Stomach smooth muscle (tissue), 2 donors: ENCODE measurements around the gene TRIM37.

ENCODE experiments used
- H3K27ac ChIP-seq: one replicate; pipeline ENCODE4 v1.7.0; 2013; ENCODE audit warnings: mild to moderate bottlenecking, low read length, inconsistent platforms
- H3K27me3 ChIP-seq, 2 donors: one replicate each; pipeline ENCODE4 v1.7.0; 2013; ENCODE audit warnings: low read length in 2 of 2; ENCODE audit not compliant: insufficient read depth in 2 of 2, control insufficient read depth in 1 of 2
- H3K36me3 ChIP-seq, 2 donors: one replicate each; pipeline ENCODE4 v1.7.0; 2013; ENCODE audit warnings: low read length in 2 of 2; ENCODE audit not compliant: control insufficient read depth in 2 of 2, insufficient read depth in 2 of 2
- H3K4me1 ChIP-seq: one replicate; pipeline ENCODE4 v1.7.0; 2013; ENCODE audit warnings: low read length; ENCODE audit not compliant: control insufficient read depth, insufficient read depth
- H3K4me3 ChIP-seq, 2 donors: one replicate each; pipeline ENCODE4 v1.7.0; 2013; ENCODE audit warnings: low read length in 2 of 2
- H3K9ac ChIP-seq, 2 donors: one replicate each; pipeline ENCODE4 v1.7.0; 2013; ENCODE audit warnings: low read length in 2 of 2, mild to moderate bottlenecking in 1 of 2
- H3K9me3 ChIP-seq, 2 donors: one replicate each; pipeline ENCODE4 v1.7.0; 2013; ENCODE audit warnings: low read length in 2 of 2; ENCODE audit not compliant: control insufficient read depth in 2 of 2
- donor health status: healthy.
- donor health status: Pancreatic carcinoma.

Gene TRIM37

GRCh38 chr17:59106463-59107305 is at the start of gene TRIM37:
TSS of gene TRIM37 (minus strand) at chr17:59106880. CDS start at chr17:59106461, 419 bp downstream.
- Histone ChIP-seq H3K4me3 (peak within 1 kb of the TSS; percentile 88 to 97), H3K27ac (peak within 1 kb of the TSS; percentile 88), H3K27me3 (no peaks in the 10 kb centered on the region), H3K9me3 (no peaks in the 10 kb centered on the region), H3K36me3 (peaks cover 0 to 4% of the 10 kb centered on the region in 2 donors), H3K9ac (peak within 1 kb of the TSS; percentile 73 to 89), H3K4me1 (peaks cover 5% of the 10 kb centered on the region)

GRCh38 chr17:59155439-59156177 is 48.9 kb upstream of the TRIM37 start, which contains the start of gene PRR11:
TSS of gene PRR11 (plus strand) at chr17:59155746. CDS start at chr17:59169753, 14,007 bp downstream.
- Histone ChIP-seq H3K9me3 (no peaks in the 10 kb centered on the region), H3K27ac (peak within 1 kb of the TSS; percentile 84)

GRCh38 chr17:59154721-59155438 is 48.2 kb upstream of the TRIM37 start, which contains the start of gene SKA2:
TSS of gene SKA2 (minus strand) at chr17:59155186. CDS start at chr17:59155163, 23 bp downstream.
- Histone ChIP-seq H3K9ac (peak within 1 kb of the TSS; percentile 84), H3K36me3 (no peaks in the 10 kb centered on the region), H3K4me3 (peak within 1 kb of the TSS; percentile 88 to 90), H3K27me3 (no peaks in the 10 kb centered on the region), H3K4me1 (peaks cover 6% of the 10 kb centered on the region), H3K9me3 (no peaks in the 10 kb centered on the region), H3K27ac (peak within 1 kb of the TSS; percentile 84)

More at GRCh38 chr17:59155439-59156177, 48.9 kb upstream of the TRIM37 start, which contains the start of gene PRR11:
- Histone ChIP-seq H3K4me3 (peak within 1 kb of the TSS; percentile 88 to 90), H3K36me3 (no peaks in the 10 kb centered on the region), H3K27me3 (no peaks in the 10 kb centered on the region), H3K4me1 (peaks cover 6% of the 10 kb centered on the region), H3K9ac (peak within 1 kb of the TSS; percentile 84)

GRCh38 chr17:59154292-59154720 is 47.6 kb upstream of the TRIM37 start:
- Histone ChIP-seq H3K9me3 (no peaks in the 10 kb centered on the region), H3K36me3 (no peaks in the 10 kb centered on the region), H3K27me3 (no peaks in the 10 kb centered on the region), H3K27ac (peak overlapping the region; percentile 84), H3K9ac (peak overlapping the region; percentile 84), H3K4me1 (peaks cover 6% of the 10 kb centered on the region), H3K4me3 (peak overlapping the region; percentile 88 to 90)

GRCh38 chr17:59152925-59153324 is 46.2 kb upstream of the TRIM37 start:
- Histone ChIP-seq H3K27me3 (no peaks in the 10 kb centered on the region), H3K27ac (no peak overlapping the region), H3K36me3 (no peaks in the 10 kb centered on the region), H3K9me3 (no peaks in the 10 kb centered on the region), H3K9ac (no peak overlapping the region), H3K4me1 (peaks cover 6% of the 10 kb centered on the region), H3K4me3 (no peak overlapping the region)

- Histone ChIP-seq H3K4me3 (no peak overlapping the region), H3K36me3 (no peaks in the 10 kb centered on the region), H3K27ac (no peak overlapping the region), H3K9me3 (no peaks in the 10 kb centered on the region), H3K27me3 (no peaks in the 10 kb centered on the region), H3K4me1 (peaks cover 6% of the 10 kb centered on the region), H3K9ac (peak overlapping the region in 1 of 2 donors; percentile 18)
Observed at GRCh38 chr17:59151591-59151990, 44.9 kb upstream of the TRIM37 start.

- H3K36me3 ChIP-seq, result no peaks in the 10 kb centered on the region
- H3K27me3 ChIP-seq, result no peaks in the 10 kb centered on the region
- no peak overlapping the region for H3K27ac ChIP-seq
- H3K4me1 ChIP-seq, result peaks cover 6% of the 10 kb centered on the region
- H3K9ac ChIP-seq, result no peak overlapping the region
- H3K9me3 ChIP-seq, result no peaks in the 10 kb centered on the region
- no peak overlapping the region for H3K4me3 ChIP-seq
Observed at GRCh38 chr17:59151006-59151405, 44.3 kb upstream of the TRIM37 start.

- H3K36me3 ChIP-seq, result no peaks in the 10 kb centered on the region
- H3K27ac ChIP-seq, result no peak overlapping the region
- peaks cover 6% of the 10 kb centered on the region for H3K4me1 ChIP-seq
- no peak overlapping the region for H3K9ac ChIP-seq
- H3K27me3 ChIP-seq, result no peaks in the 10 kb centered on the region
- no peaks in the 10 kb centered on the region for H3K9me3 ChIP-seq
- no peak overlapping the region for H3K4me3 ChIP-seq
Observed at GRCh38 chr17:59149841-59150511, 43.3 kb upstream of the TRIM37 start.

- Histone ChIP-seq H3K4me3 (no peak overlapping the region), H3K27ac (no peak overlapping the region), H3K9ac (no peak overlapping the region), H3K27me3 (no peaks in the 10 kb centered on the region), H3K4me1 (peaks cover 6% of the 10 kb centered on the region), H3K9me3 (no peaks in the 10 kb centered on the region), H3K36me3 (no peaks in the 10 kb centered on the region)
Observed at GRCh38 chr17:59149051-59149450, 42.4 kb upstream of the TRIM37 start.
